DOHH2 (cell line): ENCODE results near the gene ALOX5AP.

ENCODE experiments used
- CTCF ChIP-seq: fragments of 200-600 bp; sonication (generic); IDR thresholded peaks from one replicate; pipeline ENCODE4 v1.5.1; 2014; ENCODE audit warnings: antibody characterized with exemption, mild to moderate bottlenecking, low read depth, low read length; ENCODE audit not compliant: poor library complexity, severe bottlenecking
- EZH2phosphoT487 ChIP-seq: fragments of 200-600 bp; sonication (generic); IDR thresholded peaks from 2 replicates; pipeline ENCODE4 v1.6.1; 2017; ENCODE audit warnings: borderline replicate concordance, mild to moderate bottlenecking, antibody characterized with exemption, low read length, moderate library complexity, mixed read lengths

DNA sequence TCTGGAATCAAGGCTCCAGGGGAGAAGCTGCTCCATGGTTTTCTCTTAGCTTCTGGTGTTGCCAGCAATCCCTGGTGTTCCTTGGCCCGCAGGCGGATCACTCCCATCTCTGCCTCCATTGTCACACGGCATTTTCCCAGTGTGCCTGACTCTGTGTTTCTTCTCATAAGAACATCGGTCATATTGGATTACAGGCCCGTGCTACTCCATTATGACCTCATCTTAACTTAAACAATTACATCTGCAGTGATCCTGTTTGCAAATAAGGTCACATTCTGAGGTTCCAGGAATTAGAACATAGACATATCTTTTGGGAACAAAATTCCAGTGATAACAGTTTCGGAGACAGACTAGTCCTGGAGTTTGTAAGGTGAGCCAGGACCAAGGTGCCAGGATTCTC is 23.5 kb upstream of the ALOX5AP start:
- TF ChIP-seq CTCF, result no peak
- TF ChIP-seq EZH2phosphoT487, result no peak
